Loucy (cell line): ENCODE data around the gene LARP1B.
"Not testable (repeated sequence)": the region's sequence is repeated elsewhere in the genome, so short reads cannot be mapped to it uniquely, and the experiment has no call there.

Experiments used
- H2AFZ ChIP-seq: fragments of 200-600 bp; sonication (generic); 2 replicates; pipeline ENCODE4 v1.6.0; 2016; ENCODE audit warnings: antibody characterized with exemption, mild to moderate bottlenecking, low read length, moderate library complexity
- H3F3A ChIP-seq: fragments of 200-600 bp; 2 replicates; pipeline ENCODE4 v1.6.0; 2016; ENCODE audit warnings: antibody characterized with exemption, low read depth, mild to moderate bottlenecking
- H3K27me3 ChIP-seq: fragments of 200-600 bp; sonication (generic); 2 replicates; pipeline ENCODE4 v1.6.1; 2014; ENCODE audit warnings: low read length, mild to moderate bottlenecking; ENCODE audit not compliant: insufficient read depth, poor library complexity, severe bottlenecking
- H3K36me3 ChIP-seq: fragments of 200-600 bp; sonication (generic); 2 replicates; pipeline ENCODE4 v1.6.1; 2016; ENCODE audit warnings: low read length; ENCODE audit not compliant: insufficient read depth
- H3K4me1 ChIP-seq: fragments of 200-600 bp; sonication (generic); 2 replicates; pipeline ENCODE4 v1.5.1; 2014; ENCODE audit warnings: low read length, mild to moderate bottlenecking; ENCODE audit not compliant: insufficient read depth, poor library complexity, severe bottlenecking
- H3K4me2 ChIP-seq: fragments of 200-600 bp; sonication (generic); 2 replicates; pipeline ENCODE4 v1.6.0; 2014; ENCODE audit warnings: antibody characterized with exemption, low read length, low read depth, mild to moderate bottlenecking; ENCODE audit not compliant: poor library complexity, severe bottlenecking
- H3K4me3 ChIP-seq: fragments of 200-600 bp; sonication (generic); 2 replicates; pipeline ENCODE4 v1.5.1; 2014; ENCODE audit warnings: low read length, mild to moderate bottlenecking, mixed read lengths; ENCODE audit not compliant: poor library complexity, severe bottlenecking
- H3K79me2 ChIP-seq: fragments of 200-600 bp; sonication (generic); 2 replicates; pipeline ENCODE4 v1.6.1; 2014; ENCODE audit warnings: low read length; ENCODE audit not compliant: insufficient read depth
- H3K9ac ChIP-seq: fragments of 200-600 bp; sonication (generic); 2 replicates; pipeline ENCODE4 v1.6.0; 2014; ENCODE audit warnings: mild to moderate bottlenecking, low read depth, low read length, moderate library complexity; ENCODE audit not compliant: poor library complexity, severe bottlenecking
- H3K9me2 ChIP-seq: fragments of 200-600 bp; sonication (generic); replicated peaks from 2 replicates; pipeline ENCODE4 v1.6.1; 2016; ENCODE audit warnings: low read depth, low read length, mixed read lengths
- H3K9me3 ChIP-seq: fragments of 200-600 bp; sonication (generic); 2 replicates; pipeline ENCODE4 v1.6.1; 2014; ENCODE audit warnings: mild to moderate bottlenecking, antibody characterized with exemption, low read length, low read depth; ENCODE audit not compliant: insufficient read depth
- H4K20me1 ChIP-seq: fragments of 200-600 bp; sonication (generic); 2 replicates; pipeline ENCODE4 v1.6.0; 2014; ENCODE audit warnings: antibody characterized with exemption, low read length, mild to moderate bottlenecking; ENCODE audit not compliant: insufficient read depth, poor library complexity, severe bottlenecking
- CTCF ChIP-seq: fragments of 200-600 bp; sonication (generic); conservative IDR thresholded peaks from 2 replicates; pipeline ENCODE4 v1.5.1; 2014; ENCODE audit warnings: mild to moderate bottlenecking, antibody characterized with exemption, low read length
- EZH2phosphoT487 ChIP-seq: fragments of 200-600 bp; IDR thresholded peaks from 2 replicates; pipeline ENCODE4 v1.6.1; 2018; ENCODE audit warnings: antibody characterized with exemption, mild to moderate bottlenecking, moderate library complexity, borderline replicate concordance

The LARP1B gene

GRCh38 chr4:128153800-128154199, 92.7 kb downstream of the LARP1B start:
- Histone ChIP-seq H3K27me3 (no peaks in the 10 kb centered on the region), H4K20me1 (no peaks in the 10 kb centered on the region), H3K4me2 (no peak overlapping the region), H3K4me1 (no peaks in the 10 kb centered on the region), H3K36me3 (no peaks in the 10 kb centered on the region), H3K79me2 (no peaks in the 10 kb centered on the region), H3K9me2 (no peaks in the 10 kb centered on the region), H3K9ac (no peak overlapping the region), H3F3A (no peaks in the 10 kb centered on the region), H2AFZ (no peak overlapping the region), H3K4me3 (no peak overlapping the region), H3K9me3 (no peaks in the 10 kb centered on the region)
- TF ChIP-seq CTCF (no peak), EZH2phosphoT487 (no peak)

- Histone ChIP-seq H3K79me2 (no peaks in the 10 kb centered on the region), H2AFZ (no peak overlapping the region), H4K20me1 (no peaks in the 10 kb centered on the region), H3K9ac (no peak overlapping the region), H3K27me3 (no peaks in the 10 kb centered on the region), H3K9me3 (no peaks in the 10 kb centered on the region), H3K4me3 (no peak overlapping the region), H3K4me2 (no peak overlapping the region), H3K36me3 (no peaks in the 10 kb centered on the region), H3F3A (no peaks in the 10 kb centered on the region), H3K4me1 (no peaks in the 10 kb centered on the region), H3K9me2 (no peaks in the 10 kb centered on the region)
- TF ChIP-seq CTCF (no peak), EZH2phosphoT487 (no peak)
Observed at GRCh38 chr4:128155231-128155855, 94.2 kb downstream of the LARP1B start.

- no peaks in the 10 kb centered on the region for H3K4me1 ChIP-seq
- no peaks in the 10 kb centered on the region for H3F3A ChIP-seq
- H3K4me3 ChIP-seq = no peak overlapping the region
- H3K9ac ChIP-seq = no peak overlapping the region
- H3K79me2 ChIP-seq = no peaks in the 10 kb centered on the region
- H2AFZ ChIP-seq = no peak overlapping the region
- H3K36me3 ChIP-seq = no peaks in the 10 kb centered on the region
- no peaks in the 10 kb centered on the region for H3K9me3 ChIP-seq
- no peaks in the 10 kb centered on the region for H3K9me2 ChIP-seq
- no peaks in the 10 kb centered on the region for H3K27me3 ChIP-seq
- no peak overlapping the region for H3K4me2 ChIP-seq
- no peak for TF ChIP-seq CTCF
- TF ChIP-seq EZH2phosphoT487 = no peak
- no peaks in the 10 kb centered on the region for H4K20me1 ChIP-seq
Observed at GRCh38 chr4:128155874-128156456, 94.9 kb downstream of the LARP1B start.

- H3K4me2 ChIP-seq, H3K79me2 ChIP-seq, H3K27me3 ChIP-seq, H4K20me1 ChIP-seq, H3K4me3 ChIP-seq, H2AFZ ChIP-seq, H3K4me1 ChIP-seq, H3K9me3 ChIP-seq, H3K9ac ChIP-seq, H3F3A ChIP-seq, H3K9me2 ChIP-seq, H3K36me3 ChIP-seq: not testable (repeated sequence)
Observed at GRCh38 chr4:128156472-128156871, 95.4 kb downstream of the LARP1B start.
